ENCODE results near the gene B3GALT6. TPM values are rescaled to one million over a fixed set of nuclear protein-coding genes. Genes with fewer than 3 reads are reported as not detected.

B3GALT6 gene
- total RNA-seq, 1 experiment from 2014 or later: 20.0 TPM

GRCh38 chr1:1255611-1256010, 23.6 kb downstream of the B3GALT6 start:
- TF ChIP-seq MAX (CRISPR knock-in tag; IDR thresholded peaks at IDR 0.05) (no peak), EMX1 (CRISPR knock-in tag; IDR thresholded peaks at IDR 0.05) (no peak), ZBTB43 (CRISPR knock-in tag; IDR thresholded peaks at IDR 0.05) (no peak), ZMAT4 (CRISPR knock-in tag; IDR thresholded peaks at IDR 0.05) (no peak), NFE2L1 (CRISPR knock-in tag; IDR thresholded peaks at IDR 0.05) (no peak)
- ATAC-seq: no peak
- peaks cover 15% of the 10 kb centered on the region for H3K4me1 Mint-ChIP-seq
- H3K27ac Mint-ChIP-seq: no peak overlapping the region
- CTCF ChIA-PET: no interaction called here
- DNase-seq (ENCODE audit: low spot score): no peak
- H3K27me3 Mint-ChIP-seq (ENCODE audit: low read depth): no peaks in the 10 kb centered on the region
- H3K4me3 Mint-ChIP-seq: no peak overlapping the region
- POLR2A ChIA-PET: no interaction called here
- peaks cover 54% of the 10 kb centered on the region for H3K36me3 Mint-ChIP-seq
- no peaks in the 10 kb centered on the region for H3K9me3 Mint-ChIP-seq

- H3K27ac Mint-ChIP-seq: peak overlapping the region; percentile 35
- peaks cover 61% of the 10 kb centered on the region for H3K36me3 Mint-ChIP-seq
- H3K27me3 Mint-ChIP-seq (ENCODE audit: low read depth): no peaks in the 10 kb centered on the region
- no peaks in the 10 kb centered on the region for H3K9me3 Mint-ChIP-seq
- ChIA-PET CTCF (interaction anchor here (0.6 to 2.5 kb wide), 6 partner anchors 28 to 173 kb away, joined by 3 to 7 read pairs (median 4); no protein-coding TSS in a partner anchor), POLR2A (interaction anchor here (0.6 to 0.9 kb wide), 2 partner anchors 16 to 98 kb away, joined by 3 read pairs; partner anchors contain the start of gene UBE2J2)
- no peak overlapping the region for H3K4me3 Mint-ChIP-seq
- TF ChIP-seq PREB (CRISPR knock-in tag; IDR thresholded peaks at IDR 0.05; ENCODE audit: borderline replicate concordance) (no peak), PRDM15 (CRISPR knock-in tag; IDR thresholded peaks at IDR 0.05) (no peak), KAT7 (CRISPR knock-in tag; IDR thresholded peaks at IDR 0.05; ENCODE audit: borderline replicate concordance) (no peak), NR1H2 (CRISPR knock-in tag; IDR thresholded peaks at IDR 0.05) (no peak), RELA (CRISPR knock-in tag; IDR thresholded peaks at IDR 0.05; ENCODE audit: borderline replicate concordance) (no peak), IRF1 (CRISPR knock-in tag; IDR thresholded peaks at IDR 0.05) (no peak), NR2C2 (CRISPR knock-in tag; IDR thresholded peaks at IDR 0.05) (no peak), E2F1 (CRISPR knock-in tag; IDR thresholded peaks at IDR 0.05) (no peak), NFE2L1 (CRISPR knock-in tag; IDR thresholded peaks at IDR 0.05) (no peak), CREB1 (CRISPR knock-in tag; IDR thresholded peaks at IDR 0.05) (no peak), CBFB (CRISPR knock-in tag; IDR thresholded peaks at IDR 0.05; ENCODE audit: low read depth) (no peak), ZNF281 (CRISPR knock-in tag; IDR thresholded peaks at IDR 0.05) (no peak), SP1 (CRISPR knock-in tag; conservative IDR thresholded peaks at IDR 0.05) (no peak)
- H3K4me1 Mint-ChIP-seq: peaks cover 15% of the 10 kb centered on the region
- ATAC-seq (no peak), DNase-seq (ENCODE audit: low spot score) (no peak)
These were observed 25.2 kb downstream of the B3GALT6 start for GRCh38 chr1:1256956-1257871.

Data from WTC11 (cell line).